OCI-LY1 (cell line): ENCODE data around the gene RPL35.
"Not testable (repeated sequence)": the region's sequence is repeated elsewhere in the genome, so short reads cannot be mapped to it uniquely, and the experiment has no call there.

Experiments used
- EZH2 ChIP-seq: fragments of 200-600 bp; sonication (generic), shearing (Covaris generic); IDR thresholded peaks from 2 replicates; pipeline ENCODE4 v1.8.0; 2017; ENCODE audit warnings: borderline replicate concordance, mixed run types, mild to moderate bottlenecking, antibody characterized with exemption, low read length, moderate library complexity, mixed read lengths
- TF ChIP-seq, protein P1 (sequence below): fragments of 200-600 bp; sonication (generic), shearing (Covaris generic); IDR thresholded peaks from 2 replicates; pipeline ENCODE4 v1.5.1; 2017; ENCODE audit warnings: mild to moderate bottlenecking, antibody characterized with exemption, low read length, moderate library complexity, mixed read lengths

DNA sequence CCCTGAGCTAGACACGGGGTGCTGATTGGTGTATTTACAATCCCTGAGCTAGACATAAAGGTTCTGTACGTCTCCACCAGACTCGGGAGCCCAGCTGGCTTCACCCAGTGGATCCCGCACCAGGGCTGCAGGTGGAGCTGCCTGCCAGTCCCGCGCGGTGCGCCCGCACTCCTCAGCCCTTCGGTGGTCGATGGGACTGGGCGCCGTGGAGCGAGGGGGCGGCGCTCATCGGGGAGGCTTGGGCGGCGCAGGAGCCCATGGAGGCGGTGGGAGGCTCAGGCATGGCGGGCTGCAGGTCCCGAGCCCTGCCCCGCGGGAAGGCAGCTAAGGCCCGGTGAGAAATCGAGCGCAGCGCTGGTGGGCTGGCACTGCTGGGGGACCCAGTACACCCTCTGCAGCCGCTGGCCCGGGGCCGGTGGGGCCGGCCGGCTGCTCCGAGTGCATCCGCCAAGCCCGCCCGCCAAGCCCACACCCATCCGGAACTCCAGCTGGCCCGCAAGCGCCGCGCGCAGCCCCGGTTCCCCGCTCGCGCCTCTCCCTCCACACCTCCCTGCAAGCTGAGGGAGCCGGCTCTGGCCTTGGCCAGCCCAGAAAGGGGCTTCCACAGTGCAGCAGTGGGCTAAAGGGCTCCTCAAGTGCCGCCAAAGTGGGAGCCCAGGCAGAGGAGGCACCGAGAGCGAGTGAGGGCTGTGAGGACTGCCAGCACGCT lies 23.0 kb downstream of the RPL35 start:
- TF ChIP-seq EZH2: not testable (repeated sequence)
- TF ChIP-seq, protein P1, sequence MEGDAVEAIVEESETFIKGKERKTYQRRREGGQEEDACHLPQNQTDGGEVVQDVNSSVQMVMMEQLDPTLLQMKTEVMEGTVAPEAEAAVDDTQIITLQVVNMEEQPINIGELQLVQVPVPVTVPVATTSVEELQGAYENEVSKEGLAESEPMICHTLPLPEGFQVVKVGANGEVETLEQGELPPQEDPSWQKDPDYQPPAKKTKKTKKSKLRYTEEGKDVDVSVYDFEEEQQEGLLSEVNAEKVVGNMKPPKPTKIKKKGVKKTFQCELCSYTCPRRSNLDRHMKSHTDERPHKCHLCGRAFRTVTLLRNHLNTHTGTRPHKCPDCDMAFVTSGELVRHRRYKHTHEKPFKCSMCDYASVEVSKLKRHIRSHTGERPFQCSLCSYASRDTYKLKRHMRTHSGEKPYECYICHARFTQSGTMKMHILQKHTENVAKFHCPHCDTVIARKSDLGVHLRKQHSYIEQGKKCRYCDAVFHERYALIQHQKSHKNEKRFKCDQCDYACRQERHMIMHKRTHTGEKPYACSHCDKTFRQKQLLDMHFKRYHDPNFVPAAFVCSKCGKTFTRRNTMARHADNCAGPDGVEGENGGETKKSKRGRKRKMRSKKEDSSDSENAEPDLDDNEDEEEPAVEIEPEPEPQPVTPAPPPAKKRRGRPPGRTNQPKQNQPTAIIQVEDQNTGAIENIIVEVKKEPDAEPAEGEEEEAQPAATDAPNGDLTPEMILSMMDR: not testable (repeated sequence)
